Ectodermal cell (in vitro differentiated cells): ENCODE results near the gene ENO4.

ENCODE experiments used
- H3K27ac ChIP-seq: 2 replicates; pipeline ENCODE4 v1.7.0; 2013; ENCODE audit warnings: mild to moderate bottlenecking, low read depth, low read length; ENCODE audit not compliant: insufficient read depth, poor library complexity, severe bottlenecking
- H3K27me3 ChIP-seq: 2 replicates; pipeline ENCODE4 v1.7.0; 2013; ENCODE audit warnings: mild to moderate bottlenecking, low read length; ENCODE audit not compliant: insufficient read depth, control insufficient read depth, poor library complexity, severe bottlenecking
- H3K36me3 ChIP-seq: one replicate; pipeline ENCODE4 v1.7.0; 2013; ENCODE audit warnings: low read length; ENCODE audit not compliant: control insufficient read depth, insufficient read depth
- H3K4me1 ChIP-seq: one replicate; pipeline ENCODE4 v1.7.0; 2013; ENCODE audit warnings: low read length; ENCODE audit not compliant: control insufficient read depth, insufficient read depth
- H3K4me3 ChIP-seq: 2 replicates; pipeline ENCODE4 v1.7.0; 2013; ENCODE audit warnings: low read depth, low read length, control low read depth; ENCODE audit not compliant: insufficient read depth
- H3K9me3 ChIP-seq: 2 replicates; pipeline ENCODE4 v1.7.0; 2013; ENCODE audit warnings: mild to moderate bottlenecking, low read length, moderate library complexity; ENCODE audit not compliant: control insufficient read depth
- WGBS, 2 experiments: methylation state at CpG; one replicate each; pipeline ENCODE4 v1.1.7; 2013; ENCODE audit warnings: missing lambda C conversion rate in 2 of 2; 5-methylcytosine and 5-hydroxymethylcytosine counted together

Gene ENO4

GRCh38 chr10:116880716-116881482, 31.6 kb downstream of the ENO4 start:
- Histone ChIP-seq H3K27me3 (peaks cover 21% of the 10 kb centered on the region), H3K9me3 (no peaks in the 10 kb centered on the region), H3K27ac (no peak overlapping the region), H3K36me3 (no peaks in the 10 kb centered on the region), H3K4me1 (peaks cover 13% of the 10 kb centered on the region), H3K4me3 (no peak overlapping the region)
- WGBS, 2 experiments = 71 to 75% methylated on average over 10 of the region's 10 CpGs

GRCh38 chr10:116882639-116883038, 33.3 kb downstream of the ENO4 start:
- no peaks in the 10 kb centered on the region for H3K36me3 ChIP-seq
- WGBS, 2 experiments = 92 to 93% methylated on average over 2 of the region's 2 CpGs

GRCh38 chr10:116886772-116887171, 37.5 kb downstream of the ENO4 start:
- Histone ChIP-seq H3K4me1 (no peaks in the 10 kb centered on the region), H3K4me3 (no peak overlapping the region), H3K27ac (no peak overlapping the region), H3K9me3 (no peaks in the 10 kb centered on the region), H3K27me3 (peaks cover 3% of the 10 kb centered on the region), H3K36me3 (no peaks in the 10 kb centered on the region)
- WGBS, 2 experiments = 75 to 86% methylated on average over 4 of the region's 4 CpGs

More at GRCh38 chr10:116882639-116883038, 33.3 kb downstream of the ENO4 start:
- Histone ChIP-seq H3K4me1 (peaks cover 13% of the 10 kb centered on the region), H3K9me3 (no peaks in the 10 kb centered on the region), H3K27me3 (peaks cover 15% of the 10 kb centered on the region), H3K27ac (no peak overlapping the region), H3K4me3 (no peak overlapping the region)

GRCh38 chr10:116888380-116889055, 39.2 kb downstream of the ENO4 start:
- H3K27ac ChIP-seq = no peak overlapping the region
- H3K36me3 ChIP-seq = no peaks in the 10 kb centered on the region
- no peaks in the 10 kb centered on the region for H3K27me3 ChIP-seq
- peaks cover 8% of the 10 kb centered on the region for H3K4me1 ChIP-seq
- WGBS, 2 experiments = 67 to 81% methylated on average over 7 of the region's 7 CpGs
- H3K4me3 ChIP-seq = no peak overlapping the region
- no peaks in the 10 kb centered on the region for H3K9me3 ChIP-seq

GRCh38 chr10:116889066-116889465, 39.8 kb downstream of the ENO4 start:
- Histone ChIP-seq H3K27me3 (no peaks in the 10 kb centered on the region), H3K4me1 (peaks cover 13% of the 10 kb centered on the region), H3K36me3 (no peaks in the 10 kb centered on the region), H3K27ac (no peak overlapping the region), H3K9me3 (no peaks in the 10 kb centered on the region), H3K4me3 (no peak overlapping the region)
- 59 to 81% methylated on average over 3 of the region's 3 CpGs for WGBS, 2 experiments

GRCh38 chr10:116891208-116891607, 41.9 kb downstream of the ENO4 start:
- H3K4me3 ChIP-seq = no peak overlapping the region
- no peaks in the 10 kb centered on the region for H3K27me3 ChIP-seq
- no peaks in the 10 kb centered on the region for H3K36me3 ChIP-seq
- no peaks in the 10 kb centered on the region for H3K9me3 ChIP-seq
- H3K27ac ChIP-seq = no peak overlapping the region
- WGBS, 2 experiments = 92 to 97% methylated on average over 7 of the region's 7 CpGs
- peaks cover 18% of the 10 kb centered on the region for H3K4me1 ChIP-seq

GRCh38 chr10:116892907-116893685, 43.8 kb downstream of the ENO4 start:
- 75% methylated on average over 6 to 7 of the region's 11 CpGs for WGBS, 2 experiments
- Histone ChIP-seq H3K27me3 (no peaks in the 10 kb centered on the region), H3K36me3 (no peaks in the 10 kb centered on the region), H3K4me1 (peaks cover 18% of the 10 kb centered on the region), H3K27ac (no peak overlapping the region), H3K4me3 (no peak overlapping the region), H3K9me3 (no peaks in the 10 kb centered on the region)

- Histone ChIP-seq H3K4me1 (peaks cover 18% of the 10 kb centered on the region), H3K27ac (no peak overlapping the region), H3K36me3 (no peaks in the 10 kb centered on the region), H3K27me3 (no peaks in the 10 kb centered on the region), H3K4me3 (no peak overlapping the region), H3K9me3 (no peaks in the 10 kb centered on the region)
These were observed 44.4 kb downstream of the ENO4 start for GRCh38 chr10:116893686-116894037.

GRCh38 chr10:116899626-116900025, 50.3 kb downstream of the ENO4 start:
- 96 to 100% methylated on average over 3 to 4 of the region's 4 CpGs for WGBS, 2 experiments

GRCh38 chr10:116905845-116906210, 56.5 kb downstream of the ENO4 start:
- Histone ChIP-seq H3K36me3 (no peaks in the 10 kb centered on the region), H3K4me1 (no peaks in the 10 kb centered on the region), H3K27ac (no peak overlapping the region), H3K4me3 (no peak overlapping the region), H3K27me3 (no peaks in the 10 kb centered on the region), H3K9me3 (no peaks in the 10 kb centered on the region)
- 96 to 98% methylated on average over 3 of the region's 3 CpGs for WGBS, 2 experiments

More at GRCh38 chr10:116899626-116900025, 50.3 kb downstream of the ENO4 start:
- no peak overlapping the region for H3K27ac ChIP-seq
- no peaks in the 10 kb centered on the region for H3K27me3 ChIP-seq
- no peaks in the 10 kb centered on the region for H3K4me1 ChIP-seq
- no peak overlapping the region for H3K4me3 ChIP-seq
- no peaks in the 10 kb centered on the region for H3K9me3 ChIP-seq
- H3K36me3 ChIP-seq = no peaks in the 10 kb centered on the region
